Measurements from ENCODE around the gene CPNE5.
"Not testable (repeated sequence)": the region's sequence is repeated elsewhere in the genome, so short reads cannot be mapped to it uniquely, and the experiment has no call there.

CPNE5 gene

DNA sequence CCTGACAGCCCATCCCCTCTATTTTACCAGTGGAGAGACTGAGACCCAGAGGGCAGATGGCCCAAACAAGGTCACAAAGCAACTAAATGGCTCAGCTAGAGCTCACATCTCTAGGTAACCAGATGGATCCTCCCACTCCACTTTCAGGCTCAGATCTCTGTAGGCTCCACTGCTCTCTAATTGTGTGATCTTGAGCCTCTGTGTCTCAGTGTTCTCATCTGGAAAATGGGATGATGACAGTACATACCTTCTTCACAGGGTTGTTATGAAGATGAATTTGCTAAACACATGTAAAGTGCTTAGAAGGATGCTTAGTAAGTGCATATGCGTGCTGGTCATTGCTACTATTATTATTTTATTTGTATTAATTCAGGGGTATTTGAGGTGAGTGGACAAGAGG lies 101.1 kb downstream of the CPNE5 start:
- DNase-seq (ENCODE audit: low read depth, low spot score) = no peak
- H3K4me3 ChIP-seq (ENCODE audit: low read length) = no peak overlapping the region

DNA sequence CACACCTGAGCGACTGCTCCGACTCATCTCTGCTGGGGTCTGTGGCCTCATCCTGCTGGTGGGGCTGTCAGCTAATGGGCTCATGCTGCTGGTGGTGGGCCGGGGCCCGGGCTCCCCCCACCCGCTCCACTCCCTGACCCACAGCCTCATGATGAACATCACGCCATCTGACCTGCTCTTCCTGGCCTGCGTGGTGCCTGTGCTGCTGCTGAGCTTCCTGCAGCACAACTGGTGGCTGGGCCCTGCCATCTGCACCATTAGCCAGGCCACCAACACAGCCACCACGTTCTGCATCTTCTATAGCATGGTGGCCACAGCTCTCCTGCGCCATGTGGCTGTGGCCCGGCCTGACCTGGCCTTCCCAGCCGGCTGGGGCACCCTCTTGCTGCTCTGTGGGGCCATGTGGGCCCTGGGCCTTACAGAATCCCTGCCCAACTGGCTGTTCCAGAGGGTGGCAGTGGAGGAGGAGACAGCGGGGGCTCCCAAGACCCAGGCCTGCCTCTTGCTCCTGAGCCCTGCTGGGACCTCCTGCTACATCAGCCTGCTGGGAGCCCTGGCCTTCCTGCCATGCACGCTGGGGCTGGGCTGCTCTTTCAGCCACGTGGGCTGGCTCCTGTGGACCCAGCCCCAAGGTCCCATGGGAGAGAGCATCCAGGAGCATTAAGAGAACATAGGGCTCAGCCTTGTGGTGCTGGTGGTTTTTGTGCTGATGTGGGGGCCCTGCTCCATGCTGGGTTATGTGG lies 102.0 kb downstream of the CPNE5 start:
- DNase-seq (ENCODE audit: low read depth, low spot score) = no peak
- H3K4me3 ChIP-seq (ENCODE audit: low read length) = no peak overlapping the region

DNA sequence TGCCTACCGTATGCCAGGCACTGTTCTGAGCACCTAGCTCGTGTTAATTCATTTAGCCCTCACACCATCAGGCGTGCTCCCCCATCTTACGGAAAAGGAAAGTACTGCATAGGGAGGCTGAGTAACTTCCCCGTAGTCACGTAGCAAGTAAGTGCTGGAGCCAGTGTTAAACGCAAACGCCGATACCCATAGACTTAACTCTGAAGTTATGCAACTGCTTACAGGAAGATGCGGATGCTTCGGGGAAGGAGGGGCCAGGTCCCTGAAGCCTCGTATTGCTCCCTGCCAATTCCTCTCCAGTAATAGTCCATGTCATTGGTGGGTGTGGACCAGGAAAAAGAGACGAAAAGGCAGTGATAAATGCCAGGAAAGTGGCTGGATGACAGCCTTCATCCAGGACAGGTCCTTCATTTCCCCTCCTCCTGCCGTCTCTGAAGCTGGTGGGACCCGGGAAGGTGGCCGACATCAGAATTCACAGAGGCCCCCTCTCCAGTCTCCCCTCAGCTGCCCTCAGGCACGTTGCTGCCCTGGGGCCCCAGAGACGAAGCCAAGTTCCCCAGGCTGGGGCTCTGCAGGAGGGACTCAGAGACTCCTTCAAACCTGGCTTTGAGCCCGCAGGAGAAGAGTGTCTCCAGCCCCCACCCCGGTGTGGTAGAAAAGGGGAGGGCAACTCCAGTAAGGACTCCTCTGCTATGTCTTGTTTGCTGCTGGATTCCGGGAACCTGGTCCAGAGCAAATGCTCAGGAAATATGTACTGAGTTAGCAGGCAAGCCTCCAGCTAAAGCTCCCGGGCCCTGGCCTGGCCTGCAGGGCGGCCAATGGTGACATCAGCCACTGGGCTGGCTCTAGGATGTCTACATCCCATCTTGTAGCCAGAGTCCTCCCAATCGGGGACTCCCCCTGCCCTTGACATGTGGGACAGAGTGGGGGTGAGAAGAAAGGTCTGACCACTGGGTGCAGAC lies 103.9 kb downstream of the CPNE5 start:
- H3K4me3 ChIP-seq (ENCODE audit: low read length) = no peak overlapping the region
- DNase-seq (ENCODE audit: low read depth, low spot score) = no peak

DNA sequence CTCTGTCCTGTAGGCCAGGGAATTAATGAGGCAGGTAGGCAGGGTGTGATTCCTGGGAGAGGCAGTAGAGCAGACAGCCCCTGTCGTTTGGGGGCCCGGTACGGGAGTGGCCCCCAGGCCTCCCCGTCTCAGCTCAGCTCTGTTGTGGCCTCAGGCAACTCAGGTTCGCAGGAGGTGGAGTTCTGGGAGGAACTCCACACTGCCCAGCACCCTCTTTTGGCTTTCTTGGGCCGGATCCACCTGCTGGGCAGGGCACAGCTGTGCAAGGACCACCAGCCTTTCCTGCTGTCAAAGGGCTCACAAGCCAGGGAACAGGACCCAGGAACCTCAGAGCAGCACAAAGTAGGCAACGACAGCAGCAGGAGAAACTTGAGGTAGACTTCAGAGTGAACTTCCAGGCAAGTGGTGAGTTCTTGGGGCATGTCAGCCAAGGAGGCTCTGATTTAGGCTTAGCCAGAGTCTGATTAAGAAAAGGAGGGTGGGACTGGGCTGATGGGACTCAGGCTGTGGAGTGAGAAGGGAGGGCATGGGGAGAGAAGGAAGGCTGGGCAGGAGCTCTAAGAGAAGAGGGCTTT lies 104.7 kb downstream of the CPNE5 start:
- no peak overlapping the region for H3K4me3 ChIP-seq (ENCODE audit: low read length)
- no peak for DNase-seq (ENCODE audit: low read depth, low spot score)

DNA sequence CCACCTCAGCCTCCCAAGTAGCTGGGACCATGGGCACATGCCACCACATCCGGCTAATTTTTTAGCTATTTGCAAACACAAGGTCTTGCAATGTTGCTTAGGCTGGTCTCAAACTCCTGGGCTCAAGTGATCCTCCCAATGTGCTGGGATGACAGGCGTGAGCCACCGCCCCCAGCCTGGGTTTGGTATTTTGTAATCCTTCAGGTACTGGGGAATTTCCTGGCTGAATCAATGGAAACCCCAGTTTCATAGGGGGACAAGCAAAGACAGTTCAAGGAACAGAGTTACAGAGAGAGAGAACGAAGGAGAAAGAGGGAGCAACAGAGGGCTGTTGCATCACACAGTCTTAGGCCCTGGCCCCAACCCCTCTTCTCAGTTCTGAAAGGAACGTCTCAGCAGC lies 105.9 kb downstream of the CPNE5 start:
- no peak overlapping the region for H3K4me3 ChIP-seq (ENCODE audit: low read length)
- DNase-seq (ENCODE audit: low read depth, low spot score) = no peak

DNA sequence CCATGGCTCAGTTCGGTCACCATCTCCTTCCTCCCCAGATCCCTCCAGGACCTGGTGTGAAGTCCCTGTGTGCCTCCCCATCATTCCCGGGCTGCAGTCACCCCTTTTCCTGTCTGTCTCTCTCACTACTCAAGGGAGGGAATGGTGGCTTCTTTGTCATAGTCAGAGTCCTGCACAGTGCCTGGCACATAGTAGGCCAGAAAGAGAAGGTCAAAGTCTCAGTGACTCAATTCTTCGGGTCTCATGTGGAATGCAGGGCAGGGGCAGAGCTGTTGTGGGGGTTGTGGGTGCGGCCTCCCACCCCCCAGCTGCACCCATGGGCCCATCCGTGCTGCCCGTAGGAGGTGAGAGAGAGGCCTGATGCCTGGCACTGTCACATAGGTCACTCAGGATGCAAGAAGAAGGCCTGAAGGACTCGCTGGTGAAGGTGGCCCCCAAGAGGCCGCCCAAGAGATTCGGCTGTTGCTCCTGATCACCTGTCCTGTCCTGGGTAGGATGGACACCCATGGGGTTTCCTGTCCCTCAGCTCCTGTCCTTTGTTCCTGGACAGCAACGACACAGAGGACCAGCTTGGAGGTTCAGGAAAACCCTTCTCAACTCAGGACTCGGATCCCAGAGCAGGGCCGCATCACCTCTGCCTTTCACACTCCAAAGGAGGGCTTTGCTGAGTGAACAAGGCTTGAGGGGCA lies 107.5 kb downstream of the CPNE5 start:
- DNase-seq (ENCODE audit: low read depth, low spot score) = no peak
- H3K4me3 ChIP-seq (ENCODE audit: low read length) = no peak overlapping the region

DNA sequence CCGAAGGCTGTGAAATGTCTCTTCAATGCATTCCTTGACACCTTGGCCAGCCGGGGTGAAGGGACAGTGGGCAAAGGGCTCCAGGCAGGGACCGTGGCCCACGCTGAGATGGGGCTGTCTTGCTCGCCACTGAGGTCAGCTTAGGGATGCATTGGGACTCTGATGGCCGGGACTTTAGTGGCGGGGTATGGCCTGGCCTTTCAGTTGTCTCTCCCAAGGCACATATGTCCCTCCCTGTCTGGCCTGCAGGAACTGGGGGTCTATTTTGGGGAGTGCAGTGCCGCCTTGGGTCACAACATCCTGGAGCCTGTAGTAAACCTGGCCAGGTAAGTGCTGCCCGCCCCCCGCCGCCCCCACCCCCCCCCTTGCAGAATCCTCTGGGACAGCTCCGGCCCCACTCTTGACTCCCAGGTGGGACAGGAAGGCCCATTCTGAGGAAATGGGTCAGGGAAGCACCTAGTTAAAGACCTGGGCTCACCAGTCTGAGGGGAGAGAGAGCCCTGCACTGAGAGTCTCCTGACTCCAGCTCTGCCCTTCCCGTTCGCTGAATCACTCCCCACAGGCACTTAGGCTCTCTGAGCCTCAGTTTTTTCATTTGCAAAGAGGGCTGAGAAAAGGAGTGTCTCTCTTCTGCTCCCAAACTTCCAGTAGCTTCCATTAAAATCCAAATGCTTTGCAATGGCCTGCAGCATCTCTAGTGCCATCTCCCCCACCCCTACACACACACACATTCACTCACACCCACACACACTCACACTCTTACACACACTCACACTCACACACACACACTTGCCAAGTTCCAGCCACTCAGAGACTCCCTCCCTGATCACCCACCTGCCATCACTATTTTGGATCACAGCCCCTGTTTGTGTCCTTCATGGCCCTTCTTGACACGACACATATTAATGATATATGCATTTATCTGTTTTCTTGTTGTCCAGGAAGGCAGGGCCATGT lies 108.5 kb downstream of the CPNE5 start:
- no peak overlapping the region for H3K4me3 ChIP-seq (ENCODE audit: low read length)

DNA sequence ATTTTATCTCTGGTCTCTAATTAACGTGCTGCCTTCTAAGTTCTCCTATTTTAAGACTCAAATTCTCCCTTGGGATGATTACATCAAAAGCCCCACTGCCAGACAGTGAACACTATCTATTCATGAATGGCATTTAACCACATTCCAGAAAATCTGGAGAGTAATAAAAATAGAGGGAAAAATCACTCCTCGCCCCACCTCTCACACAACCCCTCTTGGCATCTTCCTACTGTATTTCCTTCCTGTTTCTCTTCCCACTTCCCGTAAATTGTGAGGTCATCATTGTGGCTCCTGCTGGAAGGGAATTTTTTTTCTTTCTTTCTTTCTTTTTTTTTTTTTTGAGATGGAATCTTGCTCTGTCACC lies 110.1 kb downstream of the CPNE5 start:
- H3K4me3 ChIP-seq (ENCODE audit: low read length) = no peak overlapping the region
- no peak for DNase-seq (ENCODE audit: low read depth, low spot score)

More for the DNA sequence above, 108.5 kb downstream of the CPNE5 start:
- no peak for DNase-seq (ENCODE audit: low read depth, low spot score)

DNA sequence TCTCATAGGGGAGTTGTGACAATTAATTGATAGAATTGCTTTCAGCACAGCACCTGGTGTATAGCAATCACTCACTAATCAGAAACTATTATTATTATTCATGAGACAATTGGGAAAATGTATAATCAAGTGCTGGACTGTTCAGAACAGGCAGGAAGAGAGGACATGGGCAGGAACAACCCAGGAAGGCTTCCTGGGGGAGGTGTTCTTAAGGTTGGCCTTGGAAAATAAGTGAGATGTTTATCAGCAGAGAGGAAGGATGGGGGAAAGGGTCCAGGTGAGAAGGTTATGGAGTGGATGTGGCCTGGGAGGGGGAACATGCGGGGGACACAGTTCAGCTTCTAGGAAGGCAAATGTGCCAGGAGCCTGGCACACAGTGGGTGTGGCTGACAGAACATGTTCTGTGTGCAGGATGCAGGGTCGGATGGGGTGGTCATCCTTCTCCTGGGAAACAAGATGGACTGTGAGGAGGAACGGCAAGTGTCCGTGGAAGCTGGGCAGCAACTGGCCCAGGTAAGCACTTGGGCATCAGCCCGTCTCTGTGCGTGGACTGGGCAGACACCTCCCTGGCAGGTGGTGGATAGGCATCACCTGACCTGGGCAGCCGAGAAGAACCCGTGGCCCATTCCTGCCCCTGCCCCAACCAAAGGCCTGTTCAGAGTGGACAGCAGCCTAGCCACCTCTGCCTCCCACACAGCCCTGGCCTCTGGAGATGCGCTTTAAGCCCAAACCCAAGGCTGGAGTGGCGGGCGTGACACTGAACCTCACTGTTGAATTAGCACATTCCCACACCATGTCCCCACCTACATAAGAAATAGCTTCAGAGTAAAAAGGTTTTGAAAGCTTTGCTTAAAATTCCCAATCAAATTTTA lies 110.7 kb downstream of the CPNE5 start:
- H3K4me3 ChIP-seq (ENCODE audit: low read length) = no peak overlapping the region
- DNase-seq (ENCODE audit: low read depth, low spot score) = no peak

DNA sequence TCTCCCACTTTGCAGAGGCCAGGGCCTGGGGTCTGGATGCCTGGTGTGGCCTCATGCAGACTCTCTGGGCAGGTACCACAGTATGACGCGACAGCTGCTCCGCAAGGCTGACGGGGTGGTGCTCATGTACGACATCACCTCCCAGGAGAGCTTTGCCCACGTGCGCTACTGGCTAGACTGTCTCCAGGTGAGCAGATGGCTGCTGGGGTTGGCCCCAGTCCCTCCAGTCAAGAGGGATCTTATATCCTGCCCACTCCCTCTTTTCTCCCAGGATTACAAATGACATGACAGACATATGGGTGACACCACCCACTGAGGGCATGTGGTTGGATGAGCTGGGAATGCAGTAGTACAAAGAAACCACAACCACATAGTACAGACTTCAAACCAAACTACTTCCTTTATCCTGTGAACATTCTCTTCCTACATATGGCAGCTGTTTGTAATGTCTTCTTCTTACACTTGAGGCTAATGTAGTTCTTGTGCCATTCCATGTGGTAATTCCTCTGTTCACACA lies 111.7 kb downstream of the CPNE5 start:
- H3K4me3 ChIP-seq (ENCODE audit: low read length) = no peak overlapping the region
- DNase-seq (ENCODE audit: low read depth, low spot score) = peak; percentile 86

DNA sequence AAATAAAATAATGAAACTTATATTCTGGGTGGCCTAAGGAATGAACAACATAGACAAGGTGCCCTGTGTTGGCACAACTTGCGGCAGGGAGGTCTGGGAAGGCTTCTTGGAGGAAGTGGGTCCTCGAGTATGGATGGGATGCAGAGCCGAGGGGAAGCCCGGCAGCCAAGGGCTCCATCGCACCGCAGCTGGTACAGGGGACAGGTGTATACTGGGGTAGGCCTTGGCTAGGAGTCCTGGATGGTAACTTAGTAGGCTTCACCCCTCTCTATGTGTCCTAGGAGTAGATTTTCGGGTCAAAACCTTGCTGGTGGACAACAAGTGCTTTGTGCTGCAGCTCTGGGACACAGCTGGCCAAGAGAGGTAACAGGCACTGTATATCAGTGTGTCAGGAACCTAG lies 113.7 kb downstream of the CPNE5 start:
- no peak overlapping the region for H3K4me3 ChIP-seq (ENCODE audit: low read length)
- DNase-seq (ENCODE audit: low read depth, low spot score) = no peak

DNA sequence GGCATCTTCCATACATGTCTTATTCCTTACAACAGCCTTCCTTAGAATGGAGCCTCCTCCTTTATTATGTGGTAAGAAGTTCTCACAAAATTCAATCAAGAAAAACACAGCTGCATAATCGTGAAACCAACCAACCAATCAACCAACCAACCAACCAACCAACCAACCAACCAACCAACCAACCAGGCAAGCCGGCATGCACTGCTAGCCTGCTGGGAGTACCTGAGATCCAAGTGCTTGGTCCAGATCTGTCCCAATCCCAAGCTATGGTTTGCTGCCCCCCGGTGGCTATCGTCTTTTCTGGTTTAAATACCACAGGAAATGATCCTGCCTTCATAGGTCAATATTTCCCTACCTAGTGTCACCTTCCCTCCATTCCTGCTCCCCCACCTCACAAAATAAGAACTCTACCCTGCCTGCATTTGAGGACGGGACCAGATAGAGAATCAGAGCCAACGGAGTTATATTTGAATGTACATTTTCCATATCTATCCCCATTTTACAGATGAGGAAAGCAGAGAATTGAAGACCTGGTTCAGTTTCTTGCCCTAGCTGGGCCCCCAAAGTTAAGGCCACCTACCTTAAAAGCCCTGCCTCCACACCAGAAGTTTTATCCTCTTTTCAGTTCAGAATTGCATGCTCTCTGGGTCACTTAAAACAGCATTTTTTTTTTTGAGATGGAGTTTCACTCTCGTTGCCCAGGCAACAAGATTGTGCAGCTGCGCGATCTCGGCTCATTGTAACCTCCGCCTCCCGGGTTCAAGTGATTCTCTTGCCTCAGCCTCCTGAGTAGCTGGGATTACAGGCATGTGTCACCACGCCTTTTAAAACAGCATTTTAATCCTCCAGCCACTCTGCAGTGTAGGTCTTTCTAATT lies 114.5 kb downstream of the CPNE5 start:
- H3K4me3 ChIP-seq (ENCODE audit: low read length) = no peak overlapping the region
- peak; percentile 18 for DNase-seq (ENCODE audit: low read depth, low spot score)

DNA sequence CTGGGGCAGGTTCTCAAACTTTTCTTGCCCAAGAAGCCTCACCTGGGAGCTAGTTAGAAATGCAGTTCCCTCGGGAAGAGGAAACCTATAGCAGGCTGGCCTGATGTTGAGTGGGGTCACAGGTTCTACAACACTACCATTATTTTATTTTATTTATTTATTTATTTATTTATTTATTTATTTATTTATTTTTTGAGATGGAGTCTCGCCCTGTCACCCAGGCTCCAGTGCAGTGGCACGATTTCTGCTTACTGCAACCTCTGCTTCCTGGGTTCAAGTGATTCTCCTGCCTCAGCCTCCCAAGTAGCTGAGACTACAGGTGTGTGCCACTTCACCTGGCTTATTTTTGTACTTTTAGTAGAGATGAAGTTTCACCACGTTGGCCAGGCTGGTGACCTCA lies 115.3 kb downstream of the CPNE5 start:
- not testable (repeated sequence) for H3K4me3 ChIP-seq (ENCODE audit: low read length); DNase-seq (ENCODE audit: low read depth, low spot score)

DNA sequence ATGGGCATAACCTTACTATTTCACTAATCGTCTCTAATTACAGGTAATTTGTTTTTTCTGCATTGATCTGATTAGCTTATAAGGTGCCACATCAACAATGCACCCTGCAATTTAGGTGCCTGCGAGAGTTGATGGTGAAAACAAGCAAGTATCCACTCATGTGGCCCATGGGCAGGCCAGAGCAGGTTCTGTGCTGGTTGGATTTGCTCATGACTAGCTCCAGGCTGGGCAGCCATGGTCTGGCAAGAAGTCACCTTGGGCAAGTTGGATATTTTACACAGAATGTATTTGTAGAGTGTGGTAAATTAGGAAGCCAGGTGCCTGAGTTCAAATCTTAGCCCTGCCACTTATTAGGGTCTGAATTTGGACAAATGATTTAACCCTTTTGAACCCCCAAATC lies 116.4 kb downstream of the CPNE5 start:
- DNase-seq (ENCODE audit: low read depth, low spot score) = no peak
- H3K4me3 ChIP-seq (ENCODE audit: low read length) = no peak overlapping the region

DNA sequence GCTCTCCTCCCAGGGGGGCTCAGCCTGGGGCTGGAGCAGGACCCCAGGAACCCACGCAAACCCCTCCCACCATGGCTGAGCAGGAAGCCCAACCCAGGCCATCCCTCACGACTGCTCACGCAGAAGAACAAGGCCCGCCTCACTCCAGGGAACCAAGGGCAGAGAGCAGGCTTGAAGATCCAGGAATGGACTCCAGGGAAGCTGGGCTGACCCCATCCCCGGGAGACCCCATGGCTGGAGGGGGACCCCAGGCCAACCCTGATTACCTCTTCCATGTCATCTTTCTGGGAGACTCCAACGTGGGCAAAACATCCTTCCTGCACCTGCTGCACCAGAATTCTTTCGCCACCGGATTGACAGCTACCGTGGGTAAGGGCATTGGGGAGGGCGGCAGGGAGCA lies 116.9 kb downstream of the CPNE5 start:
- H3K4me3 ChIP-seq (ENCODE audit: low read length) = no peak overlapping the region
- no peak for DNase-seq (ENCODE audit: low read depth, low spot score)

DNA sequence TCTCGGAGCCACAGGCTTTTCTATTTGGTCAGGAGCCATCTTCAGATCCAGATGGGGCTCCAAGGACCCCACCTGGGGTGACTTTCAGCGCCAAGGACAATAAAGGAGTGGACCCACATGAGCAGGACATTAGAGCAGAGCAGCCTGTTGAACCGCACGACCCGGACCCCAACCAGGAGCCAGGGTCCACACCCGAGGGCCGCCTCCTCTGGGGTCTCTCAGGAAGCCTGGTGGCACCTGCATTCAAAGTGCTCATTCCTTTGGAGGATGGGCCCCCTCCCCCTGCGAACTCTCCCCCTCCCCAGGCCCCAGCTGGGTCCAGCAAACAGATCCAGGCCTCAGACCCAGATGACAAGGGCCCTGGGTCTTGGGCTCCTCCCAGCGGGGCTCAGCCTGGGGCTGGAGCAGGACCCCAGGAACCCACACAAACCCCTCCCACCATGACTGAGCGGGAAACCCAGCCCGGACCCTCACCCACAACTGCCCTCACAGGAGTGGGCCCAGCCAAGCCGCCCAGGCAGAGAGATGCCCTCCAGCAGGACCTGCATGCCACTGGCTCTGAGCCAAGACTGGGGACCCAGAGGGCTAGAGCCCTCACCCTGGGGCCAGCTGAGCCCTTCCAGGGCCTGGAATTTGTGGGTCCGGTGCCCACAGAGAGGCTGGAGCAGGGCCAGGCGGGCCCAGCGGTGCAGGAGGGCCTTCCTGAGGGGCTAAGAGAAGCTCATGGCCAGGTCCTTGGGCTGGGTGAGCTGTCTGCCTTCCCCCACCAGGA lies 117.7 kb downstream of the CPNE5 start:
- no peak for DNase-seq (ENCODE audit: low read depth, low spot score)
- H3K4me3 ChIP-seq (ENCODE audit: low read length) = no peak overlapping the region
